ENCODE results near the gene GABRR3.

The GABRR3 gene

DNA sequence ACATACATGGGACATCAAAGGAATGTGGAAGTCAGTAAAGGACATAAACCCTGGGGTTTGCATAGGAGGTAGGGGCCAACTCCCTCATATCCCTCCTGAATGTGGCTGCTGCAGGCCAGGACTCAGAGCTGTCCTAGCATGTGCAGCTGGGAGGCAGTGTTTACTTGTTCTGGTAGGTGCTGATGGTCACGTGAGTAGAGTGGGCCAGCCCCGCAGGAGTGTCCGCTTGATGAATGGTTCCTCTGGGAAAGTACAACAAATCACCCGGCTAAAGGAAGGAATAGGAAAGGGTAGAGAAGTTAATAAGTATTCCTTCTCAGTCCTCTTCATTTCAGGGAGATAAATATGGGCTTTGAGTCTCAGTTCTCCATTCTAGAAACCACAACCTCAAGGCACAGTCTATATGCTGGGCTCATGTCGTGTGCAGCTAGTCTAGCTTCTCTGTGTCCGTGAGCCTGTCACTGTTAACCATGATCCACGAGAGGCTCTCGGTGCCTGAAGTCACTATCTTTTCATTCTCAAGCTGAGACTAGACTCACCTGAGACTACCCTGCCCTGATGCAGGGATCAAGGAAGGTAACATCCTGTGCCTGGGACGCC lies 80.8 kb downstream of the GABRR3 start:
- peak in 3 of 4 experiments; percentile 31 to 41 (median 35) for DNase-seq

DNA sequence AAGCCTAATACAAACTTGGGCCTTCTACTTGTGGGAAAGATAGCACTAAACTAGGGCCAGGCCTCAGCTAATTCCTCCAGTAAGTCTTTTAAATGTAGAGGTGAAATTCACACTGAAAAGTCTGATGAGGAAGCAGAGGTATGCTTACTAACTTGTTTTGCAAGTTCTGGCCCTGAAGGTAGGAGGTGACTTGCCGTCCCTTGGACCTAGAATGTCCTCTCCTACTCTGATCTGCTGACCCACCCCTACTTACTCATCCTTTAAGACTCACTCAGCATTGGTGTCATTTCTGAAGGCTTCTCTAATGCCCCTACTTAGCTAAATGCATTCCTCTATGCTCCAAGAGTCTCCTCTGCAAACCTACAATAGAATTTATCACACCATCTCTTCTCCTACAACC lies 82.2 kb downstream of the GABRR3 start:
- DNase-seq, result peak; percentile 10 to 55 (median 39)

DNA sequence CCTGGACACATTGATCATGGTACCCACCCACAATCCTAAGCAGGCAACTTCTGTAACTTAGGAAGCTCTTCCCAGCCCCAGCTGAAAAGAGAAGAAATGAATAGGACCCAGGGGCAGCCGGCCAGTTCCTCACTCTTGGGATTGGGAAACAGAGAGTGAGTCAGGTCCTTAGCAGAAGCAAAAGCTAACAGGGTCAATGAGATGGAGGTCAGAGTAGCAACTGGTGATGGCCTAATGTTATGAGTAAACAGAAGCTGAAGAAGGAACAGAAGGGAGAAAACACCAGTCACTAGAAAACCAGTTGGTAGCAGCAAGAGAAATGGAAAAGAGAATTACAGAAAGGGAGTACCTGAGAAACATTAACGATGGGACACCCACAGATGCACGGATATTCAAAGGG lies 82.8 kb downstream of the GABRR3 start:
- peak; percentile 72 to 90 (median 84) for DNase-seq

DNA sequence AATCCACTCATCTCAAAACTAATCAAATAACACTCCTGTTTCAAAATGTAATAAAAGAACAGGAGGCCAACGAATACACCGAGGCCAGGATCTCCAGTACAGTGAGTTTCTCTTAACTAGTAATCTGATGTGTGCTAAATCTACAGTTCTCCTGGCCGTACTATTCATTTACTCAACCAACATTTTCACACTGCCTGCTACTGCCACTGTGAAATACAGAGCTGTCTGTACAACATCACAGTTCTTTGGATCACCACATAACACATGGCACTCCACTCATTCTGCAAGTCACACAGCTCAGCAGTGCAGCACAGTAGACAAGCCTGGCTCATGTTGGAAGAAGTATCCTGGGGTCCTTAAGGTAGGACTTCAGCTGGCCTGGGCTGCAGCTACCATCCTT lies 84.8 kb downstream of the GABRR3 start:
- DNase-seq, result no peak

DNA sequence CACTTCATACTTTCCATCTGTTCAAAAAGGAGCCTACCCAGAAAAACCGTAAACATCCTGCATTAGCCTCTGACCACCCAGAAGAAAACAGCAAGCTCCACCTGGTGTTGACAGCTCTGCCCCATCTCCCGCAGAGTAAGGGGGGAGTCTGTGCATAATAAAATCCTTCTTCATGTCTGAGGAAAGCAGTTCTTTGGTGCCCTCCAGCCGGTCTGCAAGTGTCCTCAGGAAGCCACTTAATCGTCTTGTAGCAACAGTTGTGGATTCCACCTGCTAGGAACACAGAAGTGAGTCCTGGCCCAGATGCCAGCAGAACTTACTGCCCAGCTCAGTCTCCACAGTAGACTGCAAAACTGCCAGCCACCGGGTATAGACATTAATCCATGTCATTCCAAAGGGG lies 85.4 kb downstream of the GABRR3 start:
- DNase-seq, result no peak

DNA sequence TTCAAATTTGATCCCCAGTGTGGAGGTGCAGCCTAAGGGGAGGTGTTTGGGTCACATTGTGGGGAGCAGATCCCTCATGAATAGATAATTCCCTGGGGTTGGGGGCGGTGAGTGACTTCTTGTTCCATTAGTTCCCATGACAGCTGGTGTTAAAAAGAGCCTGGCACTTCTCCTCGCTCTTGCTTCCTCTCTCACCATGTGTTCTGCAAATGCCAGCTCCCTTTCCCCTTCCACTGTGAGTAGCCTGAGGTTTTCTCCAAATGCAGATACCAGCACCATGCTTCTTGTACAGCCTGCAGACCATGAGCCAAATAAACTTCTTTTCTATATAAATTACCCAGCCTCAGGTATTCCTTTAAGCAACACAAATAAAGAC lies 86.0 kb downstream of the GABRR3 start:
- DNase-seq, result peak; percentile 8 to 41 (median 25)

DNA sequence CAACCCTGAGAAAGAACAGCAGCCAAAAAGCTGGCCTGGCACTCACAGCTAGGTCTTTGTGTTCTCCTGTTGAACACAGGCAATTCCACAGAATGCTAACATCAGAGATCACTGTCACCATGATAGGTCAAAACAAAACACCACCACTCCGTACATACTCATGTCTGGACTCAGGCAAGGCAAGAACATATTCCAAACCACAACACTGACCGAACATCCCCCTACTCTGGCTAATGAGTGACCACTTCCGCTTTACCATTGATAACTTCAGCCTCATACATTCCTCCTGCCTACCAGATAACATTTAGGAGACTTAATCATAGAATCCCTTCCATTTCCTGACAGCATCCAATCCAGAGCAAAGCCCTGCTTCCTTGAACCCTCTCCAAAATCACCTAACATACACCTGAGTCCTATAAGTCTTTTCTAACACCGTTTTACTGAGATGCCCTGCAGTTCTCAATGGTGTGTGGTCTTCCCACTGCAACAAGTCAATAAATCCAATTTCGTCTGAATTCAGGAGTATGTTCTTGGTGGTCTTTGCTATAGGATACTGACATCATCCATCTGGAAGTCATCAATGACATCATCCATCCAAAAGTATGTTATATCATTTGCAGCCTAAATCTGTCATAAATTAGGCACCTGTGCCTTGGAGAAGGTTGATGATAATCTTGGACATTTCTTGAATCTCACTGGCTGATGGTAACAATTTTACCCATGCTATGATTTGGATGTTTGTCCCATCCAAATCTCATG lies 86.6 kb downstream of the GABRR3 start:
- no peak for DNase-seq

DNA sequence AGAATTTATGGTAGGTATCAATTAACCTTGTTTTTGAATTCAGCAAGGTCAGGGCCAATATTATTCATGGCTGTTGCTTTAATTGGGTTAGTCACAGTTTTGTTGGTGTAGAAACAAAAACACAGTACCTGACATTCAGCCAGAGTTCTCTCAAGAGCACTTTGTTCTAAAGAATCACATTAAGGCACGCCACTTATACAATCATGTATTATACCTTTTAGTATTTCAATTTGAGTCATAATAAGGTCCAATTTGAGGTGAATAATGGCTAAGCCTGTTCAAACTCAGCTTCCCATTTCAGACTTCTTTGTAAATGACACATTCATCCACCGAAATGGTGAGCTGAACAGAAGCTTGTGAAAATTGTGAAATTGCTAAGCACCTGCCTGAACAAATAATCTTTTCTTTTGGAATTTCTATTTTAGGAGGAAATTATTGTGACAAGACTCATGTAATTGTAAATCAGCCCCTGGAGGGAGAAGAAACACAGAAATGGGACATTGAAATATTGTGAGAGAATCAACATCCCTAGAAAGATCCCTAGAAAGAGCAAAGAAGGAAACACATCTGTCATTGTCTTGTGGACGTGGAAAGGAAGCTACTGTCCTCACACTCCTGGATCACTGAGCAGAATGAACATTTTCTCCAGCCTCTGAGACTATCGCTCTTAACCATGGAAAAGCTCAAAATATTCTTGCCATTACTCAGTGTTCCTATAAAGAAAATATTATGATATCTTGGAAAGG lies 92.1 kb downstream of the GABRR3 start:
- no peak for DNase-seq

DNA sequence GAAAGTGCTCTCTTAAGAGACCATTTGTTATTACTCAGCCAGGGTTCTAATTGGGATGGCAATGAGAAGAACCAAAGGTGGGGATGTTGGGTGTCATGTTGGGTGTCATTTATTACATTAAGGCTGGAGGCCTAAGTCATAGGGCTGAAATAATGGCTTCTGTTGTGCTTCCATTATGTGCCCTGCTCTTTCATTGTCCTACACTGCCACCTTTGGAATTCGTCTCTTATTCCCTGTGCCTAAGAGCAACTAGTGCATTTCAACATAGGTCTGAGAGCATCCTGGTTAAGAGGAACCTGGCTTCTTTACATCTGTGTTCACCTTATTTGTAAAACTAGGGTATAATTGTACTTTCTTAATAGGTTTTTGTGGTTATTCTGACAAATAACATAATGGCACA lies 95.1 kb downstream of the GABRR3 start:
- DNase-seq, result no peak

DNA sequence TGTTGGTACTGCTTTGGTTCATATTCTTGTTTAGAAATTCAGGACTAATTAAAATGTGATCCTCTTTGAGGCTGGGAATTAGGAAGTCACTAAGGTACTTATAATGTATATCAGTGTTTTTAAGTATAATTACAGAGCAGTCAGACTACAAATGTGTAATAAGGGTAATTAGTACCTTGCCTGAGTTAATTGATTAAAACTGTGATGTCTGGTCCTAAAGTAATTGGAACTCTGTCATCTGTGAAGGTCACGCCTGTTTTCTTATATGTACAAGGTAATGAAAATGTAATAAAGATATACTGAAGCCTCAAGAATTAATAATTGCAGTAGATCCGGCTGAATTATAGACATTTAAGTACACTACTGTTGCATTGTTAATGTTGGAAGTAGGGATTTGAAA lies 95.7 kb downstream of the GABRR3 start:
- no peak for DNase-seq

DNA sequence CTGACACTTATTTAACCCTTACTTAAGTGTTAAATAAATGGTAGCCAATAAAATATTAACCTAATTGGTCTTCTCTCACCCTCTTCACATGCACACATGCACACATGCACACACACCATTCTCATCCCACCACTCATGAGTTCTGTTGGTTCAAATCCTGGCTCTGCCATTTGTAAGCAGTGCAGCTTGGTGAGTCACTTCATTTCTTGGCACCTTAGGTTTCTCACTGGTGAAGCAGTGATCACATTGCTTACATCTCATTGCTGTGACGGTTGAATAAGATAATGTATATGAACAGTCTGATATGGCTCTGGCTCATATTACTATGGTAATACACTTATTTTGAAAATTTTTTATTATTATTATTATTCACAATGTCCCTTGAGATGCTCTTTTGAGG lies 96.7 kb downstream of the GABRR3 start:
- no peak for DNase-seq

DNA sequence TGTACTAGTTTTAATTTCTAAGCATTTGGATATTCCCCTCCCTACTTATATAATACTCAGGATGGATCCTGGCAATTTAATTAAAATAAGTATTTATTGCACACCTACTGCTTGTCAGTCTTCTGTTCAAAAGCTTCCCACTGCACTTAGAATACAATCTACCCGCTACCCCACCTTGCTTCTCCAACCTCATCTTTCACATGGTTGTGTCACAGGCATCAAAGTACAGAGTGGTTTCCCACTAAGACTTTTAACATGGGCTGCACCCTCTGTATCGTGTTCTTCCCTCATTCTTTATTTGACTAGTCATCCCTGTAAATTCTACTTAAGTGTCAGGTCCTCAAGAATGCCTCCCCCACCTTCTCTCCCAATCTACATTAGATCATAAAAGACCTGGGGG lies 97.9 kb downstream of the GABRR3 start:
- no peak for DNase-seq

DNA sequence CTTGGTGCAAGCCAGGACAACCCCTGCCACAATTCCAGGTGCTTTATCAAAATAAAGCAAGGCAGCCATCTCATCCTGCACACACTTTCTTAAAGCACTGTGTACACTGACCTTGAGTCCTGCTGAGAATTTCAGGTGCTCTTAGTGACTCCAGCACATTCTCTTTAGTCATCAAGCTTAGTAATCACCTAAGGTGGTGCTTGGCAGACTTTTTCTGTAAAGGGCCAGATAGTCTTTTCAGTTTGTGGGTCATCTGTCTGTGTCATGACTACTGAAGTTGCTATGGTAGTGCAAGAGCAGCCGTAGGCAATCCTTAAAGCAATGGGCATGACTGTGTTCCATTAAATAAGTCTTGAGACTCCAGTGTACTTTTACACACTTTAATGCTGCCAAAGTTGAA lies 99.3 kb downstream of the GABRR3 start:
- no peak for DNase-seq
